MV-4-11 (cell line): ENCODE measurements around the gene CCR4.
A peak's percentile ranks its signal among the peaks of the same experiment; 100 is the strongest.
"Not testable (repeated sequence)": the region's sequence is repeated elsewhere in the genome, so short reads cannot be mapped to it uniquely, and the experiment has no call there.

ENCODE experiments used
- DNase-seq: peaks from one replicate; lab custom pipeline; 2025; lab: John Stamatoyannopoulos, UW

The CCR4 gene

DNA sequence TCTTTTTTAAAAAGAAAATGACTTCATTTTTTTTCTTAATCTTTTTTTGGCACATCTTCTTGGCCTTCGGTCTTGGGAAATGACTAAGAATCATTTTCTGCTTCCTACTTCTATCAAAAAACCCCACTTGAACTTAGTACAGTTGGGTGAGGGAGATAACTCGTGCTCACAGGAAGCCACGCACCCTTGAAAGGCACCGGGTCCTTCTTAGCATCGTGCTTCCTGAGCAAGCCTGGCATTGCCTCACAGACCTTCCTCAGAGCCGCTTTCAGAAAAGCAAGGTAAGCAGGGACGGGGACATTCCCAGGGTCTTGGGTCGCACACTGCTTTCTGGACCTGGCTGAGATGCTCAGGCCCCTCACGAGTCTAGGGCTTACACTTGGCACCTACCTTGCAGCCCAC lies at the start of gene CCR4:
TSS of gene CCR4 (plus strand) at position 235 of the 402 bp plus-strand sequence. CDS start 1,779 bp downstream, outside the sequence.
- DNase-seq = peak; percentile 9

DNA sequence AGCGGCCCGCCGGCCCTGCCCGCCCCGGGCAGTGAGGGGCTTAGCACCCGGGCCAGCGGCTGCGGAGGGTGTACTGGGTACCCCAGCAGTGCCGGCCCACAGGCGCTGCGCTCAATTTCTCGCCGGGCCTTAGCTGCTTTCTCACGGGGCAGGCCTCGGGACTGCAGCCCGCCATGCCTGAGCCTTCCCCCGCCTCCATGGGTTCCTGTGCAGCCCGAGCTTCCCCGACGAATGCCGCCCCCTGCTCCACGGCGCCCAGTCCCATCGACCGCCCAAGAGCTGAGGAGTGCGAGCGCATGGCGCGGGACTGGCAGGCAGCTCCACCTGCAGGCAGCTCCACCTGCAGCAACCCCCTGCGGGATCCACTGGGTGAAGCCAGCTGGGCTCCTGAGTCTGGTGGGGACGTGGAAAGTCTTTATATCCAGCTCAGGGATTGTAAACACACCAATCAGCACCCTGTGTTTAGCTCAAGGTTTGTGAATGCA lies 48.5 kb upstream of the CCR4 start:
- DNase-seq = not testable (repeated sequence)

- no peak for DNase-seq
Measured at GRCh38 chr3:32903953-32904352, 47.5 kb upstream of the CCR4 start.

DNA sequence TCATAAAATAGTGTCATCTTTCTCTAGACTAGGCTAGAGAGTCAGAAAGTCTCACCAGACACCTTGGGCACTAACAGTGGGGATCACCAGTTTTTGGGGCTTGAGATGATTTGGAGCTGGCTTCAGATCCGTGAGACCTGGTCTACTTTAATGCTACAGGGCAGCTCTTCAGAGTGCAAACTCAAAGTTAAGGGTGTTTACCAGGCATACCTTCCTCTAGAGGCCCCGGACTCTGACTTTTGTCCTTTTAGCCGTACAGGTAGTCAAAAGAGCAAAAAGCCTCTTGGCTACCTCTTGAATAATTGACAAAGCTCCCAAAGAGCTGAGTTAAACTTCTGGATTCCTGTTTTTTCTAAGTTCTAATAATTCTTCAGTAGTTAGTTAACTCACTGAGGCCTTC lies 41.4 kb upstream of the CCR4 start:
- no peak for DNase-seq

DNA sequence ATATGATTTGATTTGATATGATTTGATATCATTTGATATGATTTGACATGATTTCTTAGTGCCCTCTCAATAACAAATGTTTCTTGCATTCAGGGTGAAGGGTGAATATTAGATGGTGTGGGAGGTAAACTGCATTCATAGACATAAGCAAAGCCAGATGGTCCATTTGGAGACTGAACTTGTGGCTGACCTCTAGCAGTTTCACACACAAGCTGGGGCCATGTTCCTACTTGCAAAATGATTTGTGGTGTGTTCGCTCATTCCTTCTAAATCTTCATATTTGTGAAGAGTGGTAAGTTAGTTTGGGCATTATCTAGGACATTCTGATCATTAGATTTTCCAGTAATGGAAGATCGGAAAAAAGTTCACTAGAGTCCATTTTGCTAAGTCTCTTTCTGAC lies 40.5 kb upstream of the CCR4 start:
- no peak for DNase-seq

GRCh38 chr3:32912046-32912445 lies 39.4 kb upstream of the CCR4 start:
- no peak for DNase-seq

- DNase-seq = no peak
Measured at GRCh38 chr3:32913790-32914446, 37.5 kb upstream of the CCR4 start.

- no peak for DNase-seq
Measured at GRCh38 chr3:32919920-32920319, 31.5 kb upstream of the CCR4 start.

DNA sequence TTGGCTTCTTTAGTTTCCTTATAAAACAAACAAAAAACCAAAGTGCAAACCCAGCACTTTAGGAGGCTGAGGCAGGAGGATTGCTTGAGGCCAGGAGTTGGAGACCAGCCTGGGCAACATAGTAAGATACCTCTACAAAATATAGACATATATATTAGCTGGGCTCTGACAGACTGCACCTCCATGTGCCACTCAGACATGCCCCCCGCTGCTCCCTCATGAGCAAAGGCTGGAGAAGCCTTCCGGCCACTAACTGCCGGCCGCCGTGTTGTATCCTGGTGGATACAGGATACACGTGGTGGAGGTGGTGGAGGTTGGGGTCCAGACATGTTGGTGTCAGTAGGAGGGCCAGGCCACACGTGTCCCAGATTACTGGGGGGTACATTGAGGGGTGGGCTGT lies 29.4 kb upstream of the CCR4 start:
- no peak for DNase-seq

DNA sequence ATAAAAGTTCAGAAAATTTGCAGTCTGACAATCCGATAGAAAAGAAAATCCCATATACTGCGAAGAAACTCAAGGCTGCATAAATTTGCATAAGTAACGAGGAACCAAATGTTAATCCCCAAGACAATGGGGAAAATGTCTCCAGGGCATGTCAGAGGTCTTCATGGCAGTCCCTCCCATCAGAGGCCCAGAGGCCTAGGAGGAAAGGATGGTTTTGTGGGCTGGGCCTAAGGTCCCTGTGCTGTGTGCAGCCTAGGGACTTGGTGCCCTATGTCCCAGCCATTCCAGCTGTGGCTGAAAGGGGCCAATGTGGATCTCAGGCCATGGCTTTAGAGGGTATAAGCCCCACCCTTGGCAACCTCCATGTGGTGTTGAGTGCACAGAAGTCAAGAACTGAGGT lies 21.3 kb upstream of the CCR4 start:
- DNase-seq = no peak

GRCh38 chr3:32931273-32931672 lies 20.2 kb upstream of the CCR4 start:
- DNase-seq = not testable (repeated sequence)

DNA sequence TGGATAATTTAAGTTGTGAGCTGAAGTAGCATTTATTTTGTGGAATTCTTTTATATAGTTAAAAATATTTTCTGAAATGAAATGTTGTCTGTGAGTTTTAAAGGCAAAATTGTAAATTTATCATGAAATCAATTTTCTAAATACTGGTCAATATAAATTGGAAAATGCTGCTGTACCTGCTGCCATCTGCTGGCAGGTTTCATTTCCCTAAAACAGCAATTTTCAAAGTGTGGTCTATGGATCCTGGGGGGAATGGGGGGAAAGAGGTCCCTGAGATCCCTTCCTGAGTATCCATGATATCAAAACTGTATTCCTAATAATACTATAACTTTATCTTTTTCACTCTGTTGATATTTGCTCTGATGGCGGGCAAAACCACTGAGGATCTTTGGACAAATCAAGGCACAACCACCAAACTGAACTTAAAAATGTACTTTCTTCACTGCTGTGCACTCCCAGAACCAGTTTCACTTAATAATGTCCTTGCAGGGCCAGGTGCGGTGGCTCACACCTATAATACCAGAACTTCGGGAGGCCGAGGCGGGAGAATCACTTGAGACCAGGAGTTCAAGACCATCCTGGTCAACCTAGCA lies 17.2 kb upstream of the CCR4 start:
- peak; percentile 4 for DNase-seq

GRCh38 chr3:32937331-32937730 lies 14.1 kb upstream of the CCR4 start:
- DNase-seq = no peak

DNA sequence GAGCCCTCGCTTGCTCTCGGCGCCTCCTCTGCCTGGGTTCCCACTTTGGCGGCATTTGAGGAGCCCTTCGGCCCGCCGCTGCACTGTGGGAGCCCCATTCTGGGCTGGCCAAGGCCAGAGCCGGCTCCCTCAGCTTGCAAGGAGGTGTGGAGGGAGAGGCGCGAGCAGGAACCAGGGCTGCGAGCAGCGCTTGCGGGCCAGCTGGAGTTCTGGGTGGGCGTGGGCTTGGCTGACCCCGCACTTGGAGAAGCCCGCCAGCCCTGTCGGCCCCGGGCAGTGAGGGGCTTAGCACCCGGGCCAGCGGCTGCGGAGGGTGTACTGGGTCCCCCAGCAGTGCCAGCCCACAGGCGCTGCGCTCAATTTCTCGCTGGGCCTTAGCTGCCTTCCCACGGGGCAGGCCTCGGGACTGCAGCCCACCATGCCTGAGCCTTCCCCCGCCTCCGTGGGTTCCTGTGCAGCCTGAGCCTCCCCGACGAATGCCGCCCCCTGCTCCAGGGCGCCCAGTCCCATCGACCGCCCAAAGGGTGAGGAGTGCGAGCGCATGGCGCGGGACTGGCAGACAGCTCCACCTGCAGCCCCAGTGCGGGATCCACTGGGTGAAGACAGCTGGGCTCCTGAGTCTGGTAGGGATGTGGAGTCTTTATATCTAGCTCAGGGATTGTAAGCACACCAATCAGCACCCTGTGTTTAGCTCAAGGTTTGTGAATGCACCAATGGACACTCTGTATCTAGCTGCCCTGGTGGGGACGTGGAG lies 11.7 kb upstream of the CCR4 start:
- not testable (repeated sequence) for DNase-seq

GRCh38 chr3:32940726-32941125 lies 10.7 kb upstream of the CCR4 start:
- no peak for DNase-seq

- DNase-seq = no peak
Measured at GRCh38 chr3:32945136-32945535, 6.3 kb upstream of the CCR4 start.

DNA sequence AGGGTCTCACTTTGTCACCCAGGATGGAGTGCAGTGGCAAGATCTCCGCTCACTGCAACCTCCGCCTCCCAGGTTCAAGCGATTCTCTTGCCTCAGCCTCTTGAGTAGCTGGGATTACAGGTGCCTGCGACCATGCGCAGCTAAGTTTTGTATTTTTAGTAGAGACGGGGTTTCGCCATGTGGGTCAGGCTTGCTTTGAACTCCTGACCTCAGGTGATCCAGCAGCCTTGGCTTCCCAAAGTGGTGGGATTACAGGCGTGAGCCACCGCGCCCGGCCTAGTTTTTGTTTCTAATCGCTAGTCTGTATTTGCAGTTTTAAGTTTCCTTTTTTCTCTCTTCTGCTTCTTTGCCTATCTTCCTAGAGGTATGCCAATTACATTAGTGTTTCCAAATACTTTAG lies 5.8 kb upstream of the CCR4 start:
- not testable (repeated sequence) for DNase-seq

GRCh38 chr3:32946973-32947788 lies 4.3 kb upstream of the CCR4 start:
- no peak for DNase-seq

GRCh38 chr3:32947789-32948238 lies 3.6 kb upstream of the CCR4 start:
- DNase-seq = peak; percentile 81

DNA sequence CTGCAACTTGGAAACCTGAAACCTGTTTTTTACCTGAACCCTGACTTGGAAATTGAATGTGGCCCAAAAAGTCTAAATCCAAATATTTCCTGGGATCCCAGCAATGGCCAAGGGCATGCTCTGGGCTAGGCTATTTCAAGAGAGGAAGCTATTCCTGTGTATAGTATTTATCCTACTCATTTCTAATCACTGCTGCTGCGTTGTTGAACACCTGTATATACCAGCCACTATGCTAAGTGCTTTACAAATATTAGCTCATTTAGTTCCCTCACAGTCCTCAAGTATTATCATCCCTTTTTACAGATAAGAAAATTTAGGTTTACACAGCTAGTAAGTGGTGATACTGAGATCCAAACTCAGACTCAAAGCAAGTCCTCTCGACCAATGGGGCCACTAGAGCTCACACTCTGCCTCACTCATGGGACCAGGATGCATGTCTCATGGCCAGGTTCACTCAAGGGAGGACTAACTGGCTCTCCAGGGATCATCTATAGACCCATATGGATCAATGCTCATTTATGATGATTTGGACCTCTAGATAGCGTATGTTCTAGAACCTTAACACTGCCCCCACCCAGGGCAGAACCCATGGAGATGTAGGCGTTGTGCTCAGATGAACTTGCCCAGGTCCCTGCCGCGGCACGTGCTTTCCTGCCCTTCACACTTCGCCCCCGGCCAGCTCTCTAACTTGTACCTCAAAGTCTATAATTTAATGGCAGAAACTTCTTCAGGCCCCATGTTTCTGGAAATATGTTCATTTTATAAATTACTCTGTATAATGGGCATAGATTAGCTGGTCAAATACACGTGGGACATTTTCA lies 2.6 kb upstream of the CCR4 start:
- no peak for DNase-seq

DNA sequence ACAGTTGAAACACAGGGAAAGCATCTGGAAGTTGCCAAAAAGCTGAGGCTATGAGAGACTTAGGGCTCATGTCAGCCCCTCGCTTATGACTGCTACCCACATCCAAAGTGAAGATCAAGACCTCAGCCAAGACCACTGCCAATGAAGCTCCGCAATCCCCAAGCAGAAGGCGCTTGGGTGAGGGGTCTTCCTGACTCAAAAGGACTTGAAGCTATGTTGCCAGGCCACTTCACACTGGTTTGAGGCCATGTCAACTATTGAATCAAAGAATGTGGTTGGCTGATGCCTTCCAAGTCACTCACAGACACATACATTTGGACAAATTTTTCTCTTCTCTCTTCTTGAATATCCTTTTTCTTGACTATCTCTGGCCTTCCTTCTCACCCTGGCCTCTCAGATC lies 928 bp upstream of the CCR4 start:
- no peak for DNase-seq
